CD4-positive, CD25-positive, alpha-beta regulatory T cell (primary cell): ENCODE results near the gene JMY. TPM values are rescaled to one million over a fixed set of nuclear protein-coding genes. Genes with fewer than 3 reads are reported as not detected.

ENCODE experiments used
- ATAC-seq, 2 donors: fragments of 150-1000 bp; cut with Tn5 transposase; one replicate each; pipeline ENCODE4 v1.10.0; 2021; ENCODE audit warnings: low read depth in 2 of 2, moderate number of reproducible peaks in 2 of 2, moderate library complexity in 1 of 2
- DNase-seq, 3 donors: peaks; one replicate each; pipeline versions ENCODE4 v3.0.0 to v3.0.0-alpha.2; 2012 to 2022; ENCODE audit warnings: mixed read lengths in 1 of 3
- H3K27ac ChIP-seq: one replicate; pipeline ENCODE4 v1.7.0; 2013; ENCODE audit warnings: mild to moderate bottlenecking, low read length; ENCODE audit not compliant: insufficient read depth, poor library complexity, severe bottlenecking
- H3K27me3 ChIP-seq: one replicate; pipeline ENCODE4 v1.7.0; 2013; ENCODE audit warnings: low read length; ENCODE audit not compliant: control insufficient read depth, insufficient read depth
- H3K36me3 ChIP-seq: one replicate; pipeline ENCODE4 v1.7.0; 2013; ENCODE audit warnings: mild to moderate bottlenecking, low read length, moderate library complexity; ENCODE audit not compliant: control insufficient read depth, insufficient read depth
- H3K4me1 ChIP-seq: 2 replicates; pipeline ENCODE4 v1.7.0; 2013; ENCODE audit warnings: mild to moderate bottlenecking, low read length; ENCODE audit not compliant: insufficient read depth, control insufficient read depth, poor library complexity, severe bottlenecking
- H3K4me3 ChIP-seq: one replicate; pipeline ENCODE4 v1.7.0; 2013; ENCODE audit warnings: low read depth, mild to moderate bottlenecking, low read length, moderate library complexity
- H3K9me3 ChIP-seq, 2 experiments: 1 replicate in 1 of 2; 2 replicates in 1 of 2; pipeline ENCODE4 v1.7.0; 2013; ENCODE audit warnings: low read length in 2 of 2, mild to moderate bottlenecking in 1 of 2, moderate library complexity in 1 of 2; ENCODE audit not compliant: control insufficient read depth in 2 of 2
- H3K27ac Mint-ChIP-seq, 3 donors: one replicate each; pipeline ENCODE4 v1.8.0; 2020 to 2022; ENCODE audit warnings: mild to moderate bottlenecking in 3 of 3, mixed read lengths in 3 of 3, moderate library complexity in 2 of 3
- H3K27me3 Mint-ChIP-seq: one replicate; pipeline ENCODE4 v1.8.0; 2022; ENCODE audit warnings: mild to moderate bottlenecking, mixed read lengths
- H3K36me3 Mint-ChIP-seq: one replicate; pipeline ENCODE4 v1.8.0; 2020; ENCODE audit warnings: mixed read lengths
- H3K4me1 Mint-ChIP-seq, 4 donors: one replicate each; pipeline ENCODE4 v1.8.0; 2020 to 2022; ENCODE audit warnings: mixed read lengths in 4 of 4, mild to moderate bottlenecking in 1 of 4
- H3K4me3 Mint-ChIP-seq, 4 donors: one replicate each; pipeline ENCODE4 v1.8.0; 2020 to 2022; ENCODE audit warnings: mild to moderate bottlenecking in 4 of 4, mixed read lengths in 4 of 4, moderate library complexity in 3 of 4
- H3K9me3 Mint-ChIP-seq, 7 donors: one replicate each; pipeline ENCODE4 v1.8.0; 2020 to 2022; ENCODE audit warnings: mixed read lengths in 7 of 7, mild to moderate bottlenecking in 3 of 7, moderate library complexity in 2 of 7
- polyA plus RNA-seq, 4 donors: library from polyadenylated mRNA; unstranded; fragments of 300-500 nt; fragmentation: Illumina TruSeq; gene quantifications; one replicate each; pipeline ENCODE4 v1.2.3, GENCODE V29; 2021
- total RNA-seq: library from RNA; stranded (reverse); gene quantifications from one replicate; pipeline ENCODE4 v1.2.3, GENCODE V29; 2022

The JMY gene
- total and polyA plus RNA-seq, 5 donors from 2014 or later: 4.9 to 71.6 (median 6.2) TPM

DNA sequence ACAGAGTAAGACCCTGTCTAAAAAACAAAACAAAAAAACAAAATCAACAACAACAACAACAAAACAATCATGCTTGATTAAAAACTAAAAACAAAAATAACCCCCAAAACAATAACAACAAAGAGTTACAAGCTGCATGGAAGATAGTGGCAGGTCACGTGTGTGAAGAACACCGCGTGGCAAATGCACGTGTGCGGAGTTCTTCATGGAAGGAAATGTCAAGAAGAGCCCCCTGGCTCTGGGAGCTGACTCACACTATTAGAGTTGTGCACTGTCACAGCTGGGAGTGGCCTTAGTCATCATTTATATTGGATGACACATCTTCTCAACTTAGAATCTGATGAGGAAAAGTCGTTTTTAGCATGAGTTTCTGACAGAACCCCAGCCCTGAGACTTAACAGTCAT, 110.5 kb downstream of the JMY start:
- H3K27ac ChIP-seq: no peak overlapping the region
- ATAC-seq (no peak), DNase-seq (no peak)
- no peak overlapping the region for H3K27ac Mint-ChIP-seq
- peaks cover 27% of the 10 kb centered on the region for H3K27me3 Mint-ChIP-seq
- no peaks in the 10 kb centered on the region for H3K36me3 Mint-ChIP-seq
- H3K4me3 ChIP-seq: no peak overlapping the region
- no peaks in the 10 kb centered on the region for H3K27me3 ChIP-seq
- H3K4me3 Mint-ChIP-seq: no peak overlapping the region
- H3K36me3 ChIP-seq: no peaks in the 10 kb centered on the region
- H3K9me3 Mint-ChIP-seq: no peaks in the 10 kb centered on the region
- no peaks in the 10 kb centered on the region for H3K9me3 ChIP-seq
- H3K4me1 ChIP-seq: no peaks in the 10 kb centered on the region
- H3K4me1 Mint-ChIP-seq: peaks cover 0 to 3% (median 0%) of the 10 kb centered on the region in 4 donors

DNA sequence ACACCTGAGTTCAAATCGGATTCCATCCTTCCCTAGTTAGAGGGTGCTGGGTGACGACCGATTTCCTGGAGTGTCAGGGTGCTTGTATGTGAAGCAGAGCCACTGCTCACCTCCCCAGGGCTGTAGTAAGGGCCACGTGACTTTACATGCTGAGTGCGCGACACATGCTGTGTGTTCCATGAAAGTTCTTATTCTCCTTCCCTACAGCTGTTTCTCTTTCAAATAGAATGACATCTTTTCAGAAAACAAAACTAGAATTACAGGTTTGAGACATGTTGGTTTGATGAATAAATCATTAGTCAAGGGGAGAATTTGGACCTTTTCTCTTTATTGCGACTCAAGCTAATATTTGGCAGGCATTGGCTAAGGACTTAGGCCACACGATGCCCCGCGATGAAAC, 113.1 kb downstream of the JMY start:
- H3K27me3 ChIP-seq: no peaks in the 10 kb centered on the region
- Mint-ChIP-seq H3K36me3 (no peaks in the 10 kb centered on the region), H3K4me1 (peaks cover 0 to 5% (median 0%) of the 10 kb centered on the region in 4 donors), H3K4me3 (no peak overlapping the region), H3K9me3 (no peaks in the 10 kb centered on the region), H3K27ac (no peak overlapping the region), H3K27me3 (peaks cover 27% of the 10 kb centered on the region)
- DNase-seq (no peak), ATAC-seq (no peak)
- H3K36me3 ChIP-seq: no peaks in the 10 kb centered on the region
- H3K9me3 ChIP-seq: no peaks in the 10 kb centered on the region
- H3K4me3 ChIP-seq: no peak overlapping the region
- no peaks in the 10 kb centered on the region for H3K4me1 ChIP-seq
- H3K27ac ChIP-seq: no peak overlapping the region

DNA sequence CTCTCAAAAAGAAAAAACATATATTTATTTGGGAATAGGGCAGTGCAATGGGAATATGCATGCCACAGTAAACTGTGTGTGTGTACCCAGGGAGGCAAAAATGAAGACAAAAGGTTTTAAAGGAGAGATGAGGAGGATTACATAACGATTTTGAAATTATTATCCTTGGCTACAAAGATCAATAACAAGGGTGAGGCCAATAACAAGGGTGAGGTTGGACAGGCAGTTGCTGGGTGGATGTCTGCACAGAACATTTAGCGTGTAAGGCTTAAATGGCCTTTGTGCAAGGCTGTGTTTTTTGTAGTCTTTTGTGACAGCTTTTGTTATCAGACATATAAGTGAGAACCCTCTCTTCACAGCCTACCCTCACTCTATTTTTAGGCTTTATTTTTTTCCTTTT, 114.0 kb downstream of the JMY start:
- Mint-ChIP-seq H3K36me3 (no peaks in the 10 kb centered on the region), H3K27me3 (peaks cover 27% of the 10 kb centered on the region), H3K9me3 (no peaks in the 10 kb centered on the region), H3K27ac (peak overlapping the region in 1 of 3 donors; percentile 88), H3K4me1 (peaks cover 0 to 5% (median 0%) of the 10 kb centered on the region in 4 donors), H3K4me3 (no peak overlapping the region)
- H3K36me3 ChIP-seq: no peaks in the 10 kb centered on the region
- ATAC-seq (no peak), DNase-seq (no peak)
- no peaks in the 10 kb centered on the region for H3K9me3 ChIP-seq
- no peaks in the 10 kb centered on the region for H3K4me1 ChIP-seq
- H3K27me3 ChIP-seq: no peaks in the 10 kb centered on the region
- H3K27ac ChIP-seq: no peak overlapping the region
- H3K4me3 ChIP-seq: no peak overlapping the region

DNA sequence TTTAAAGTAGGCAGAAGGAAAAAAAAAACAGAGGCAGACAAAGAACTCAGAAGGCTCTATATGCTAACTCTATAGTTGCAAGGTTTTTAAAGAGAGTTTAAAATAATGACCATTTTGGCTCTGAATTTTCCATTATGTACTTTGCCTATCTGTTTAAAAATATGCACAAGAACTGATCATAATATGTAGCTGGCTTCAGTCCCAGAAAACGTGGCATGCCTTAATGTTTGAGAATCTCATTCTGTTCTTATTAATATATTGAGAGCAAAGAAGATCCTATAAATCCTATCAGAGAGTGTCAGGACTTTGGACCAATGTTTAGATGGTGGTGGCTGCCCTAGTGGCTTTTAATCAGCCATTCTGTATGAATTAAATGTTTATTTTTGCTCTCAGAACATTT, 121.5 kb downstream of the JMY start:
- no peak overlapping the region for H3K4me3 Mint-ChIP-seq
- Histone ChIP-seq H3K27ac (no peak overlapping the region), H3K9me3 (no peaks in the 10 kb centered on the region), H3K36me3 (no peaks in the 10 kb centered on the region), H3K4me1 (no peaks in the 10 kb centered on the region), H3K27me3 (no peaks in the 10 kb centered on the region), H3K4me3 (no peak overlapping the region)
- H3K9me3 Mint-ChIP-seq: peaks cover 0 to 2% (median 0%) of the 10 kb centered on the region in 7 donors
- no peak for ATAC-seq
- no peaks in the 10 kb centered on the region for H3K36me3 Mint-ChIP-seq
- H3K27ac Mint-ChIP-seq: no peak overlapping the region
- peaks cover 12% of the 10 kb centered on the region for H3K27me3 Mint-ChIP-seq
- no peak for DNase-seq
- H3K4me1 Mint-ChIP-seq: no peaks in the 10 kb centered on the region

Other genes starting within 250 kb of the JMY start
- 1.2 TPM for gene DMGDH, start 166.5 kb upstream of the JMY start, total RNA-seq
- gene DMGDH, start 166.5 kb upstream of the JMY start, polyA plus RNA-seq: 1 to 10 TPM in 1 of 4 donors, under 1 TPM in 3; 0.33 to 1.8 (median 0.67) TPM
- not detected for gene BHMT2, start 166.4 kb upstream of the JMY start, total RNA-seq
- gene BHMT2, start 166.4 kb upstream of the JMY start, polyA plus RNA-seq: not detected
- gene BHMT, start 124.3 kb upstream of the JMY start, total RNA-seq: not detected
- gene BHMT, start 124.3 kb upstream of the JMY start, polyA plus RNA-seq: not detected